Endothelial cell (in vitro differentiated cells): ENCODE results near the gene CORO2A. TPM values are rescaled to one million over a fixed set of nuclear protein-coding genes. Genes with fewer than 3 reads are reported as not detected.

Experiments
- DNase-seq: peaks from one replicate; pipeline ENCODE4 v3.0.0; 2021; ENCODE audit warnings: low spot score
- H3K27ac Mint-ChIP-seq: one replicate; pipeline ENCODE4 v1.8.0; 2021; ENCODE audit warnings: mixed read lengths, inconsistent platforms; ENCODE audit not compliant: unreplicated experiment
- H3K27me3 Mint-ChIP-seq: one replicate; pipeline ENCODE4 v1.8.0; 2021; ENCODE audit warnings: mild to moderate bottlenecking, moderate library complexity, mixed read lengths, inconsistent platforms; ENCODE audit not compliant: unreplicated experiment
- H3K36me3 Mint-ChIP-seq: one replicate; pipeline ENCODE4 v1.8.0; 2021; ENCODE audit warnings: mild to moderate bottlenecking, low read depth, mixed read lengths, inconsistent platforms; ENCODE audit not compliant: unreplicated experiment
- H3K4me1 Mint-ChIP-seq: one replicate; pipeline ENCODE4 v1.8.0; 2021; ENCODE audit warnings: mild to moderate bottlenecking, mixed read lengths, inconsistent platforms; ENCODE audit not compliant: unreplicated experiment
- H3K4me3 Mint-ChIP-seq: one replicate; pipeline ENCODE4 v1.8.0; 2021; ENCODE audit warnings: mild to moderate bottlenecking, mixed read lengths, inconsistent platforms; ENCODE audit not compliant: unreplicated experiment
- H3K9me3 Mint-ChIP-seq: one replicate; pipeline ENCODE4 v1.8.0; 2021; ENCODE audit warnings: mixed read lengths, inconsistent platforms; ENCODE audit not compliant: unreplicated experiment
- total RNA-seq: library from RNA; stranded (reverse); fragmentation: NEBNext Ultra II Directional; extraction: Animal tissue kit (Norgen Biotek cat#: 25700); gene quantifications from one replicate; pipeline ENCODE4 v1.2.1, GENCODE V29; 2021; ENCODE audit not compliant: unreplicated experiment
- TF ChIP-seq, protein P1 (sequence below): fragments of 200-600 bp; sonication (generic); IDR thresholded peaks from one replicate; pipeline ENCODE4 v1.5.0; 2021; ENCODE audit warnings: antibody characterized with exemption; ENCODE audit not compliant: unreplicated experiment

Gene CORO2A
- total RNA-seq, 1 donor from 2014 or later = 5.5 TPM

GRCh38 chr9:98219794-98220370 lies 27.4 kb upstream of the CORO2A start:
- DNase-seq = no peak
- H3K27ac Mint-ChIP-seq = no peak overlapping the region

GRCh38 chr9:98219364-98219716 lies 26.9 kb upstream of the CORO2A start:
- no peaks in the 10 kb centered on the region for H3K9me3 Mint-ChIP-seq
- H3K27ac Mint-ChIP-seq = no peak overlapping the region
- TF ChIP-seq, protein P1, sequence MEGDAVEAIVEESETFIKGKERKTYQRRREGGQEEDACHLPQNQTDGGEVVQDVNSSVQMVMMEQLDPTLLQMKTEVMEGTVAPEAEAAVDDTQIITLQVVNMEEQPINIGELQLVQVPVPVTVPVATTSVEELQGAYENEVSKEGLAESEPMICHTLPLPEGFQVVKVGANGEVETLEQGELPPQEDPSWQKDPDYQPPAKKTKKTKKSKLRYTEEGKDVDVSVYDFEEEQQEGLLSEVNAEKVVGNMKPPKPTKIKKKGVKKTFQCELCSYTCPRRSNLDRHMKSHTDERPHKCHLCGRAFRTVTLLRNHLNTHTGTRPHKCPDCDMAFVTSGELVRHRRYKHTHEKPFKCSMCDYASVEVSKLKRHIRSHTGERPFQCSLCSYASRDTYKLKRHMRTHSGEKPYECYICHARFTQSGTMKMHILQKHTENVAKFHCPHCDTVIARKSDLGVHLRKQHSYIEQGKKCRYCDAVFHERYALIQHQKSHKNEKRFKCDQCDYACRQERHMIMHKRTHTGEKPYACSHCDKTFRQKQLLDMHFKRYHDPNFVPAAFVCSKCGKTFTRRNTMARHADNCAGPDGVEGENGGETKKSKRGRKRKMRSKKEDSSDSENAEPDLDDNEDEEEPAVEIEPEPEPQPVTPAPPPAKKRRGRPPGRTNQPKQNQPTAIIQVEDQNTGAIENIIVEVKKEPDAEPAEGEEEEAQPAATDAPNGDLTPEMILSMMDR = no peak
- H3K27me3 Mint-ChIP-seq = peaks cover 7% of the 10 kb centered on the region
- no peak overlapping the region for H3K4me3 Mint-ChIP-seq
- no peak for DNase-seq
- H3K36me3 Mint-ChIP-seq = no peaks in the 10 kb centered on the region
- peaks cover 16% of the 10 kb centered on the region for H3K4me1 Mint-ChIP-seq

More at GRCh38 chr9:98219794-98220370, 27.4 kb upstream of the CORO2A start:
- Mint-ChIP-seq H3K36me3 (no peaks in the 10 kb centered on the region), H3K4me3 (no peak overlapping the region), H3K27me3 (peaks cover 7% of the 10 kb centered on the region), H3K4me1 (peaks cover 16% of the 10 kb centered on the region), H3K9me3 (no peaks in the 10 kb centered on the region)
- TF ChIP-seq, protein P1 = no peak

DNA sequence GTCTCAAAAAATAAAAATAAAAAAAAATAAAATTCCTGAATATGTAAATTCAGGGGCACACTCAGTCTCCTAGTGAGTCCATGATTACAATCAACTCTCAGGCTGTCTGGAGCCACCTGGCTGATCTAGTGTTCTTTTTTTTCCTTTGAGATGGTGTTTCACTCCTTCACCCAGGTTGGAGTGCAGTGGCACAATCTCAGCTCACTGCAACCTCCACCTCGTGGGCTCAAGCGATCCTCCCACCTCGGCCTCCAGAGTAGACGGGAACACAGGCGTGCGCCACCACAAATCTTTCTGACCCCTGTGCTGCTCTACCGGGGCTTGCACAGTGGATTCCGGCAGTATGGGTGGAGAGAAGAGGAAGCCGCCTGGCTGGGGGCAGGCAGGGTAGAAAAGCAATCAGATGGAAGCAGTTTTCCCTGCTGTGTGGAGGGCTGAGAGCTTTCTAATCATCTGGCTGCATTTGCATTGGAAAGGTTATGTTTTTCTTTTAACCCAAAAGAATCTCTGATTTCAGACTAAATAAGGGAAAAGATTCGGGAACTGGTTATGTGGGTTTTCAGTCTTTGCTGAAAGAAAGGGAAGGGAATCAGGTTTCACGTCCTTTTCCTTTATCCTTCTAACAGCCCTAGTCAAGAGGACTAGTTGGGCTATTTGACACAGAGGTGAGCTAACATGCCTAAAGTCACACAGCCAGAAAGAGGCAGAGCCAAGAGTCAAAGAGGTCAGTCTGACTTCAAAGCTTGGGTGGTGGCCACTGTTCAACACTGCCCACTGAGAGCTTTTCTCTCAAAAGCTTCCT lies 26.3 kb upstream of the CORO2A start:
- Mint-ChIP-seq H3K4me3 (no peak overlapping the region), H3K4me1 (peaks cover 16% of the 10 kb centered on the region), H3K9me3 (no peaks in the 10 kb centered on the region), H3K36me3 (no peaks in the 10 kb centered on the region), H3K27ac (peak overlapping the region; percentile 18), H3K27me3 (peaks cover 7% of the 10 kb centered on the region)
- TF ChIP-seq, protein P1 = no peak
- DNase-seq = no peak

DNA sequence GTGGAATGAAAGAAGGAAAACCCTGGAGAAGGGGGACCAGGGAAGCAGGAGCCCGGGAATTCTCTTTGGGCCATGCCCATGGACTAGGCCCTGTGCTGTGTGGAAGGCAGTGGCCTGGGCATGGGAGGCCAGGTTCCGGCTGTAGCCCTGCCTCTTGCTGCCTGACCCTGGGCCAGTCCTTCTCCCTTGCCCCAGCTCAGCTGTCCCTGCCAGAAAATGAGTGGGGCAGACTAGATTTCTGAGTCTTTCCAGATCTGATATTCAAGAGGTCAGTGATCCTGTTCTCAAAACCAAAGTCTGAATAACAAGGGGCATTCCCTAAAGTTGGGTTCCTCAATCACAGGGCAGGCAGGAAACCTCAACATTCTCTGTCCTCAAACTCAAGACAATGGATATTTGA lies 24.8 kb upstream of the CORO2A start:
- no peak for DNase-seq
- TF ChIP-seq, protein P1 = no peak
- peaks cover 10% of the 10 kb centered on the region for H3K4me1 Mint-ChIP-seq
- peak overlapping the region; percentile 27 for H3K4me3 Mint-ChIP-seq
- H3K27ac Mint-ChIP-seq = no peak overlapping the region
- H3K9me3 Mint-ChIP-seq = no peaks in the 10 kb centered on the region
- H3K27me3 Mint-ChIP-seq = peaks cover 2% of the 10 kb centered on the region
- peaks cover under 1% of the 10 kb centered on the region for H3K36me3 Mint-ChIP-seq

DNA sequence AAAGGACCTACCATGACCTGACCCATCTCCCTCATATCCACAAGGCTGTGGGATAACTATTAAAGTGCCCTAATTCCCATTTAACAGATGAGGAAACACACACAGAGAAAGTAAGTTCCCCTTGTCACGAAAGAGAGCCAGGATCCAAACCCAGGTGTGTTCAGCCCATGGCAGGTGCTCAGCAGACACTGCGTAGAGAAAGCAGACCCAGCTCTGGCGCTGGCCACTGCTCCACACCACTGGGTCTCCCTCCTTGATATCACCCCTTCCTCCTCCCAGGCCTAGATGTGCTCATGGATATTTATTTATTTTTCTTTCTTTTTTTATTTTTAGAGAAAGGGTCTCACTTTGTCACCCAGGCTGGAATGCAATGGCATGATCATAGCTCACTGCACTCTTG lies 24.0 kb upstream of the CORO2A start:
- no peaks in the 10 kb centered on the region for H3K9me3 Mint-ChIP-seq

More for the DNA sequence above, 24.0 kb upstream of the CORO2A start:
- Mint-ChIP-seq H3K4me1 (peaks cover 10% of the 10 kb centered on the region), H3K4me3 (no peak overlapping the region), H3K27ac (no peak overlapping the region), H3K27me3 (peaks cover 2% of the 10 kb centered on the region), H3K36me3 (peaks cover 4% of the 10 kb centered on the region)
- TF ChIP-seq, protein P1 = no peak
- DNase-seq = no peak
